Lung (tissue), 16 donors: ENCODE data around the gene TMEM156. TPM values are rescaled to one million over a fixed set of nuclear protein-coding genes. Genes with fewer than 3 reads are reported as not detected.

Experiments used
- ATAC-seq: fragments of 200-7000 bp; cut with Tn5 transposase; one replicate; pipeline ENCODE4 v1.9.1; 2020; ENCODE audit warnings: moderate number of reproducible peaks; ENCODE audit not compliant: insufficient read depth, low FRiP score
- DNase-seq, 3 donors: peaks; one replicate each; pipeline ENCODE4 v3.0.0-alpha.2; 2013 to 2017
- H3K27ac ChIP-seq, 2 donors: one replicate each; pipeline ENCODE4 v1.5.1; 2013; ENCODE audit warnings: mild to moderate bottlenecking in 2 of 2, moderate library complexity in 2 of 2, control low read depth in 1 of 2, inconsistent platforms in 1 of 2, low read depth in 1 of 2, low read length in 1 of 2
- H3K27me3 ChIP-seq, 3 donors: one replicate each; pipeline ENCODE4 v1.5.1; 2013; ENCODE audit warnings: low read length in 2 of 3; ENCODE audit not compliant: control insufficient read depth in 3 of 3, insufficient read depth in 3 of 3
- H3K36me3 ChIP-seq, 4 donors: one replicate each; pipeline ENCODE4 v1.5.1; 2013; ENCODE audit warnings: low read length in 4 of 4, mild to moderate bottlenecking in 1 of 4, moderate library complexity in 1 of 4; ENCODE audit not compliant: control insufficient read depth in 4 of 4, insufficient read depth in 4 of 4
- H3K4me1 ChIP-seq, 5 donors: one replicate each; pipeline ENCODE4 v1.5.1; 2013; ENCODE audit warnings: low read length in 5 of 5, mild to moderate bottlenecking in 2 of 5, moderate library complexity in 1 of 5; ENCODE audit not compliant: control insufficient read depth in 5 of 5, insufficient read depth in 5 of 5
- H3K4me3 ChIP-seq: one replicate; pipeline ENCODE4 v1.5.1; 2013; ENCODE audit warnings: mild to moderate bottlenecking, control low read depth, moderate library complexity
- H3K9ac ChIP-seq, 2 donors: one replicate each; pipeline ENCODE4 v1.5.1; 2013; ENCODE audit warnings: low read length in 2 of 2, control low read depth in 1 of 2; ENCODE audit not compliant: insufficient read depth in 1 of 2
- H3K9me3 ChIP-seq, 4 donors: one replicate each; pipeline ENCODE4 v1.5.1; 2013; ENCODE audit warnings: low read length in 3 of 4, mild to moderate bottlenecking in 1 of 4, moderate library complexity in 1 of 4; ENCODE audit not compliant: control insufficient read depth in 4 of 4, insufficient read depth in 3 of 4
- CTCF ChIP-seq: IDR thresholded peaks from 2 replicates; pipeline ENCODE4 v1.5.1; 2012; ENCODE audit warnings: mild to moderate bottlenecking; ENCODE audit errors: control extremely low read depth, extremely low read depth
- WGBS, 2 donors: extraction: QIAGEN DNeasy Blood & Tissue Kit; methylation state at CpG; one replicate each; pipeline ENCODE4 v1.1.7; 2013; 5-methylcytosine and 5-hydroxymethylcytosine counted together
- long read RNA-seq, 5 donors: transcript quantifications; one replicate each; lab custom pipeline, GENCODE V29; 2026
- polyA plus RNA-seq, 2 donors: library from polyadenylated mRNA; stranded (reverse); fragments of 200-250 nt; gene quantifications; one replicate each; pipeline ENCODE4 v1.2.1, GENCODE V29; 2013
- total RNA-seq, 2 donors: library from RNA; depleted of rRNA in 1 of 2; stranded (reverse); fragments of >200 nt in 1 of 2; gene quantifications; one replicate each; pipeline ENCODE4 v1.2.1, GENCODE V29; 2014 to 2021
- donor health status: control.
- donor health status: control.
- donor health status: Bipolar disorder and iron deficiency.
- donor health status: healthy.
- donor health status: DM: yes; HTN: yes; CAD: no.

The TMEM156 gene
- total RNA-seq = 1 to 10 TPM in 1 of 2 donors, under 1 TPM in 1; 0.95 to 3.5 TPM
- polyA plus RNA-seq = 1 to 10 TPM; 1.1 to 1.3 TPM
- long read RNA-seq, donor 1 = 0 reads
- long read RNA-seq, donor 2 = 0 reads
- long read RNA-seq, donor 3 = 0 reads
- long read RNA-seq, donor 4 = 0 reads
- long read RNA-seq, donor 5, partial matches to known transcripts = 0 of 1 reads
- long read RNA-seq, donor 5, other reads (novel, unspliced or antisense) = 0 of 1 reads

DNA sequence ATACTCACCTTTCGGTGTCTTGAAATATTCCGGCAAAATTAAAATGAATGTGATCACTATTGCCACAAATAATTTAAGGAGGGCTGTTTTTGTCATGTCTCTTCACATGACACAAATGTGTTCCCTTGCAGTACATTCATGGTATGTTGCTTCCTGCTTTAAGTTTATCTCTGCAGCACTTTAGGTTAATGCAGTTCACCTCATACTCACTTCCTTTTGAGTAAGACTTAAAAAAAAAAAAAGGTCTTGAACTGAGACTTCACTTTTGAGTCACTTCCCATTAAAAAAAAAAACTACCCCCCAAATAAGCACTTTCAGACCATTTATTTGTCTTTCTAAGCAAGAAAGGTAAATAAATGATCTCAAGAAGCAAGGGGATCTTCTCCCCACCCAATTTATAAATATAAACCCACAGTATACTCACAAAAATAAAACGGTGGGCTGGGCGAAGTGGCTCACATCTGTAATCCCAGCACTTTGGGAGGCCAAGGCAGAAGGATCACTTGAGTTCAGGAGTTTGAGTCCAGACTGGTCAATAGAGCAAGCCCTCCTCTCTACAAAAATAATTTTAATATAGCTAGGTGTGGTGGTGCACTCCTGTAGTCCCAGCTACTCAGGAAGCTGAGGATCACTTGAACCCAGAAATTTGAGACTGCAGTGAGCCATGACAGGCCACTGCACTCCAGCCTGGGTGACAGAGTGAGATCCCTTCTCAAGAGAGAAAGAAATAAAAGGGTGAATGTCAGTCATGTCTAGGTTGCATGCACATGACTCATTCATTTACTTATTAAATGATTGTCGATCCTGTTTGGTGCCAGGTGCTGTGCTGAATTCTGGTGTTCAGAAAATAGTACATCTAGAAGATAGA lies at the start of gene TMEM156:
Gene TMEM156 (minus strand): TSS at position 192 of the 868 bp plus-strand sequence. CDS start 96 bp downstream, at position 96.
- no peak for ATAC-seq
- Histone ChIP-seq H3K27ac (peak within 1 kb of the TSS in 1 of 2 donors; percentile 14), H3K9ac (no peak within 1 kb of the TSS), H3K4me1 (peaks cover 0 to 2% (median 0%) of the 10 kb centered on the region in 5 donors), H3K36me3 (no peaks in the 10 kb centered on the region), H3K4me3 (no peak within 1 kb of the TSS), H3K9me3 (no peaks in the 10 kb centered on the region), H3K27me3 (no peaks in the 10 kb centered on the region)
- DNase-seq = no peak
- TF ChIP-seq CTCF = no peak
- WGBS, 2 donors = 56 to 61% methylated on average over 5 of the region's 5 CpGs

- Histone ChIP-seq H3K9me3 (no peaks in the 10 kb centered on the region), H3K4me3 (no peak overlapping the region), H3K27ac (no peak overlapping the region), H3K4me1 (no peaks in the 10 kb centered on the region), H3K36me3 (peaks cover 0 to 8% (median under 1%) of the 10 kb centered on the region in 4 donors), H3K9ac (no peak overlapping the region), H3K27me3 (no peaks in the 10 kb centered on the region)
- TF ChIP-seq CTCF = no peak
- 93 to 96% methylated on average over 2 of the region's 2 CpGs for WGBS, 2 donors
- DNase-seq (no peak), ATAC-seq (no peak)
Measured at GRCh38 chr4:39078829-39079228, 46.6 kb upstream of the TMEM156 start.

GRCh38 chr4:39068907-39069306 lies 36.7 kb upstream of the TMEM156 start:
- Histone ChIP-seq H3K4me1 (peaks cover 0 to 3% (median 0%) of the 10 kb centered on the region in 5 donors), H3K36me3 (peaks cover 0 to 3% (median 0%) of the 10 kb centered on the region in 4 donors), H3K9me3 (no peaks in the 10 kb centered on the region), H3K27me3 (no peaks in the 10 kb centered on the region), H3K9ac (no peak overlapping the region), H3K27ac (no peak overlapping the region), H3K4me3 (no peak overlapping the region)
- no peak for TF ChIP-seq CTCF
- no peak for DNase-seq
- 54 to 64% methylated on average over 3 of the region's 3 CpGs for WGBS, 2 donors
- peak; percentile 53 for ATAC-seq
